Measurements from ENCODE around the gene CIRBP. TPM values are rescaled to one million over a fixed set of nuclear protein-coding genes. Genes with fewer than 3 reads are reported as not detected.

Gene CIRBP
- total and polyA plus RNA-seq, 2 of the 13 experiments (the other 11 are each of a cell fraction or from before 2014, with no cell fraction given): 133 to 140 TPM

- TF ChIP-seq DBP (CRISPR knock-in tag; IDR thresholded peaks at IDR 0.05; ENCODE audit: not compliant biosample characterization): no peak
- peak; percentile 93 to 99 for TF ChIP-seq NR2F1 (CRISPR knock-in tag; IDR thresholded peaks at IDR 0.05)
- TF ChIP-seq POLR2A (IDR thresholded peaks at IDR 0.05; ENCODE audit: insufficient read depth in 1 of 2, low read depth in 2 of 2, low read length in 2 of 2): peak; percentile 43 to 55; a peak in 2 of 4 replicates
- TF ChIP-seq ZNF354B (CRISPR knock-in tag; IDR thresholded peaks at IDR 0.05): no peak
- peak; percentile 62; the same call in 1 of the 2 replicates for TF ChIP-seq HNF1B (CRISPR knock-in tag; IDR thresholded peaks at IDR 0.05)
- peak; percentile 98 for TF ChIP-seq THRA (CRISPR knock-in tag; IDR thresholded peaks at IDR 0.05; ENCODE audit: borderline replicate concordance)
- peak; percentile 49; the same call in 1 of the 2 replicates for TF ChIP-seq CREM (IDR thresholded peaks at IDR 0.05)
- no peak for TF ChIP-seq CREM (CRISPR knock-in tag; IDR thresholded peaks at IDR 0.05)
- TF ChIP-seq SAP130 (CRISPR knock-in tag; IDR thresholded peaks at IDR 0.05; ENCODE audit: low read depth): peak; percentile 79
- TF ChIP-seq LCORL (IDR thresholded peaks at IDR 0.05): no peak
- TF ChIP-seq LCORL (CRISPR knock-in tag; IDR thresholded peaks at IDR 0.05): peak; percentile 65
- peak; percentile 13 to 70; a peak in 2 of 4 replicates for TF ChIP-seq EP300 (IDR thresholded peaks at IDR 0.05; ENCODE audit: low read depth in 2 of 2, low read length in 2 of 2)
- no peak for TF ChIP-seq EP300 (CRISPR knock-in tag; IDR thresholded peaks at IDR 0.05; ENCODE audit: borderline replicate concordance)
- no peak for TF ChIP-seq ZNF484 (CRISPR knock-in tag; IDR thresholded peaks at IDR 0.05; ENCODE audit: borderline replicate concordance, low read depth)
- peak; percentile 85 for TF ChIP-seq RBM22 (optimal IDR thresholded peaks at IDR 0.05; ENCODE audit: low read length)
- TF ChIP-seq ZBTB40 (IDR thresholded peaks at IDR 0.05): no peak
- peak; percentile 23; the same call in 1 of the 2 replicates for TF ChIP-seq ZBTB40 (CRISPR knock-in tag; IDR thresholded peaks at IDR 0.05)
- TF ChIP-seq ZNF430 (CRISPR knock-in tag; IDR thresholded peaks at IDR 0.05): no peak
These were observed 14.5 kb upstream of the CIRBP start (continued) for GRCh38 chr19:1254530-1255185.

All from HepG2 (cell line).